B cell (primary cell): ENCODE measurements around the gene MC2R. TPM values are rescaled to one million over a fixed set of nuclear protein-coding genes. Genes with fewer than 3 reads are reported as not detected.

Experiments
- ATAC-seq: fragments of 200-7000 bp; cut with Tn5 transposase; one replicate; pipeline ENCODE4 v1.10.0; 2021; ENCODE audit warnings: low read depth, mild to moderate bottlenecking, moderate number of reproducible peaks, moderate library complexity
- CTCF ChIA-PET: fragments of 350-600 bp; sonication (Branson Sonifier 250); formaldehyde crosslinking; loops from one replicate; lab custom pipeline; 2021; ENCODE audit warnings: antibody characterized with exemption, inconsistent platforms; lab: Charles Lee
- POLR2A ChIA-PET: fragments of 350-600 bp; sonication (Branson Sonifier 250); formaldehyde crosslinking; loops from one replicate; lab custom pipeline; 2021; ENCODE audit warnings: antibody characterized with exemption; lab: Charles Lee
- DNase-seq: peaks from one replicate; pipeline ENCODE4 v3.0.0; 2013
- H2AFZ ChIP-seq: 2 replicates; pipeline ENCODE4 v1.6.1; 2012; ENCODE audit warnings: mild to moderate bottlenecking, low read depth, low read length; ENCODE audit not compliant: insufficient read depth, poor library complexity, severe bottlenecking
- H3K27ac ChIP-seq, 2 donors: 1 replicate in 1 of 2; 2 replicates in 1 of 2; pipeline ENCODE4 v1.5.1; 2012 to 2013; ENCODE audit warnings: low read length in 2 of 2, mild to moderate bottlenecking in 2 of 2, moderate library complexity in 1 of 2
- H3K27me3 ChIP-seq, 4 experiments: fragments of 200-600 bp in 1 of 4; sonication (generic) in 1 of 4; replicated peaks in 1 of 4; 1 replicate in 2 of 4; 2 replicates in 2 of 4; pipeline versions ENCODE4 v1.6.1 to v1.7.0; 2013 to 2016; ENCODE audit warnings: low read length in 3 of 4, mild to moderate bottlenecking in 2 of 4, mixed read lengths in 1 of 4, moderate library complexity in 1 of 4; ENCODE audit not compliant: insufficient read depth in 4 of 4, control insufficient read depth in 3 of 4; ENCODE audit errors: control extremely low read depth in 1 of 4
- H3K36me3 ChIP-seq, 2 experiments: replicated peaks in 1 of 2; 1 replicate in 1 of 2; 2 replicates in 1 of 2; pipeline versions ENCODE4 v1.6.1 to v1.7.1; 2013; ENCODE audit warnings: low read length in 1 of 2; ENCODE audit not compliant: insufficient read depth in 2 of 2, control insufficient read depth in 1 of 2; ENCODE audit errors: control extremely low read depth in 1 of 2, extremely low read depth in 1 of 2
- H3K4me1 ChIP-seq, 2 donors: fragments of 200-600 bp in 1 of 2; sonication (generic) in 1 of 2; 1 replicate in 1 of 2; 2 replicates in 1 of 2; pipeline versions ENCODE4 v1.5.1 to v1.6.1; 2013 to 2017; ENCODE audit warnings: low read length in 2 of 2; ENCODE audit not compliant: control insufficient read depth in 2 of 2, insufficient read depth in 2 of 2
- H3K4me2 ChIP-seq: replicated peaks from 2 replicates; pipeline ENCODE3; 2012; ENCODE audit warnings: mild to moderate bottlenecking, low read depth, low read length; ENCODE audit not compliant: poor library complexity, severe bottlenecking
- H3K4me3 ChIP-seq, 5 experiments: fragments of 200-600 bp in 1 of 5; sonication (generic) in 1 of 5; 1 replicate in 3 of 5; 2 replicates in 2 of 5; pipeline versions ENCODE4 v1.5.1 to v1.7.0; 2011 to 2016; ENCODE audit warnings: low read length in 4 of 5, mild to moderate bottlenecking in 4 of 5, low read depth in 2 of 5, control low read depth in 1 of 5, moderate library complexity in 1 of 5; ENCODE audit not compliant: insufficient read depth in 1 of 5; ENCODE audit errors: control extremely low read depth in 1 of 5, extremely low read depth in 1 of 5
- H3K79me2 ChIP-seq: fragments of 200-600 bp; sonication (generic); one replicate; pipeline ENCODE4 v1.6.0; 2016; ENCODE audit warnings: low read length; ENCODE audit not compliant: control insufficient read depth, insufficient read depth
- H3K9ac ChIP-seq: fragments of 200-600 bp; sonication (generic); 2 replicates; pipeline ENCODE4 v1.6.1; 2017; ENCODE audit warnings: mild to moderate bottlenecking, low read length, moderate library complexity
- H3K9me3 ChIP-seq, 3 donors: one replicate each; pipeline versions ENCODE4 v1.6.1 to v1.7.1; 2013; ENCODE audit warnings: low read length in 2 of 3; ENCODE audit not compliant: control insufficient read depth in 2 of 3, insufficient read depth in 1 of 3; ENCODE audit errors: control extremely low read depth in 1 of 3
- H4K20me1 ChIP-seq: 2 replicates; pipeline ENCODE4 v1.6.0; 2012; ENCODE audit warnings: mild to moderate bottlenecking, low read length; ENCODE audit not compliant: insufficient read depth, control insufficient read depth, poor library complexity, severe bottlenecking
- H3K27ac Mint-ChIP-seq: one replicate; pipeline ENCODE4 v1.8.0; 2021; ENCODE audit warnings: mixed read lengths
- H3K27me3 Mint-ChIP-seq: one replicate; pipeline ENCODE4 v1.8.0; 2021; ENCODE audit warnings: mixed read lengths
- H3K4me1 Mint-ChIP-seq: one replicate; pipeline ENCODE4 v1.8.0; 2021; ENCODE audit warnings: mixed read lengths
- H3K4me3 Mint-ChIP-seq: one replicate; pipeline ENCODE4 v1.8.0; 2021; ENCODE audit warnings: mixed read lengths
- H3K9me3 Mint-ChIP-seq: one replicate; pipeline ENCODE4 v1.8.0; 2022; ENCODE audit warnings: mixed read lengths; ENCODE audit not compliant: insufficient read depth
- EZH2 ChIP-seq: IDR thresholded peaks from 2 replicates; pipeline ENCODE4 v1.6.1; 2012; ENCODE audit warnings: borderline replicate concordance, low read depth, mild to moderate bottlenecking, moderate library complexity, low read length; ENCODE audit not compliant: insufficient read depth, poor library complexity, severe bottlenecking
- WGBS: methylation state at CpG from one replicate; pipeline ENCODE4 v1.1.5; 2013; ENCODE audit warnings: missing lambda C conversion rate; ENCODE audit not compliant: insufficient coverage; 5-methylcytosine and 5-hydroxymethylcytosine counted together
- intact Hi-C: fragments of 100-400 bp; cut with micrococcal nuclease; formaldehyde crosslinking; loops from one replicate; pipeline ENCODE4 v1.10.0; 2022
- polyA plus RNA-seq: library from polyadenylated mRNA; depleted of rRNA; stranded (reverse); fragments of >200 nt; gene quantifications from 2 replicates; pipeline ENCODE4 v1.2.3, GENCODE V29; 2012
- total RNA-seq, 2 donors: library from RNA; stranded (reverse); fragments of 120-200 nt in 1 of 2; gene quantifications; 1 replicate in 1 of 2; 2 replicates in 1 of 2; pipeline versions ENCODE4 v1.2.3 to v1.2.4, GENCODE V29; 2013 to 2022
- TF ChIP-seq, protein P1 (sequence below): fragments of 200-600 bp; IDR thresholded peaks from one replicate; pipeline ENCODE4 v1.8.0; 2022; ENCODE audit warnings: antibody characterized with exemption, mild to moderate bottlenecking

The MC2R gene
- total and polyA plus RNA-seq, 2 donors (not counting 1 experiment from before 2014, with no cell fraction given), result not detected

DNA sequence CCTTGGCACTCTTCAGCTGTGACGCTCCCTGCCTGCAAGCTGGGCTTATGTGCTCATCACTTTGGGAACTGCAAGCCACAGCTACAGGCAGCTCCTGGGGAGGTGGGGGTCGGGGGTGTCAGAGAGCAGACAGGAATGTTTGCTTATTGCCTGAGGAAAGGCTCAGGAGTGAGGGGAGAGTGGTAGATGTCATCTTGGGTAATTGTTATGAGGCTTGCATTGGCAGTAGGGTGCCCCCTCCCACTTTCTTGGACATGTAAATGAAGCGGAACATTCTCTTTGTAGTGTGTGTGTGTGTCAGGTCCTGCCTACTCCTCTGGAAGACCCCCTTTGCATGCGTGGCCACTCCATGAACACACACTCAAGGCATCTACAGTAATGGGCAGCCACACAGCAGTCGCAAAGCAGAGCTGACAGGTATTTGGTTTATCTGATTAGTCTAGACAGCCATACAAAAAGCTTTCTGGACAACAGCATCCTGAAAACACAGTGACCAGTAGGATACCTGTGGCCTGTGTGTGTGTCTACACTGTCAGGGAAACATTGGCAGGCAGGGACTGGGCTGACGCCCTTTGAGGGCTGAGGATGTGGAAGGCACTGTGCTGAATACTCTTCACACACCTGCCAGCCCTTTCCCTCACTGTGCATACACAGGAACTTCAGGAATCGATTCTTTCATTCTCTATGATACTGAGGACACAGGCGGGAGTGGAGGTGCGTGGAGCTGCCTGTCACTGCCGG lies 17.1 kb upstream of the MC2R start:
- 78% methylated on average over 6 of the region's 10 CpGs for WGBS
- H3K9ac ChIP-seq, result no peak overlapping the region
- ChIA-PET POLR2A (no interaction called here), CTCF (no interaction called here)
- peaks cover 14% of the 10 kb centered on the region for H3K9me3 Mint-ChIP-seq
- no peaks in the 10 kb centered on the region for H3K36me3 ChIP-seq
- no peaks in the 10 kb centered on the region for H3K79me2 ChIP-seq
- no peak for DNase-seq
- H3K27me3 Mint-ChIP-seq, result no peaks in the 10 kb centered on the region
- intact Hi-C loops, result no loop called here
- no peak overlapping the region for H3K4me3 Mint-ChIP-seq
- no peak overlapping the region for H3K4me2 ChIP-seq
- no peaks in the 10 kb centered on the region for H3K4me1 ChIP-seq
- ATAC-seq, result no peak
- no peak overlapping the region for H2AFZ ChIP-seq
- no peak overlapping the region for H3K27ac Mint-ChIP-seq
- H3K9me3 ChIP-seq, result peaks cover 0 to 3% (median 0%) of the 10 kb centered on the region in 3 donors
- no peak overlapping the region for H3K4me3 ChIP-seq
- H4K20me1 ChIP-seq, result no peaks in the 10 kb centered on the region
- no peak overlapping the region for H3K27ac ChIP-seq
- no peaks in the 10 kb centered on the region for H3K27me3 ChIP-seq
- TF ChIP-seq, protein P1, sequence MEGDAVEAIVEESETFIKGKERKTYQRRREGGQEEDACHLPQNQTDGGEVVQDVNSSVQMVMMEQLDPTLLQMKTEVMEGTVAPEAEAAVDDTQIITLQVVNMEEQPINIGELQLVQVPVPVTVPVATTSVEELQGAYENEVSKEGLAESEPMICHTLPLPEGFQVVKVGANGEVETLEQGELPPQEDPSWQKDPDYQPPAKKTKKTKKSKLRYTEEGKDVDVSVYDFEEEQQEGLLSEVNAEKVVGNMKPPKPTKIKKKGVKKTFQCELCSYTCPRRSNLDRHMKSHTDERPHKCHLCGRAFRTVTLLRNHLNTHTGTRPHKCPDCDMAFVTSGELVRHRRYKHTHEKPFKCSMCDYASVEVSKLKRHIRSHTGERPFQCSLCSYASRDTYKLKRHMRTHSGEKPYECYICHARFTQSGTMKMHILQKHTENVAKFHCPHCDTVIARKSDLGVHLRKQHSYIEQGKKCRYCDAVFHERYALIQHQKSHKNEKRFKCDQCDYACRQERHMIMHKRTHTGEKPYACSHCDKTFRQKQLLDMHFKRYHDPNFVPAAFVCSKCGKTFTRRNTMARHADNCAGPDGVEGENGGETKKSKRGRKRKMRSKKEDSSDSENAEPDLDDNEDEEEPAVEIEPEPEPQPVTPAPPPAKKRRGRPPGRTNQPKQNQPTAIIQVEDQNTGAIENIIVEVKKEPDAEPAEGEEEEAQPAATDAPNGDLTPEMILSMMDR, result no peak
- TF ChIP-seq EZH2, result no peak
- no peaks in the 10 kb centered on the region for H3K4me1 Mint-ChIP-seq

DNA sequence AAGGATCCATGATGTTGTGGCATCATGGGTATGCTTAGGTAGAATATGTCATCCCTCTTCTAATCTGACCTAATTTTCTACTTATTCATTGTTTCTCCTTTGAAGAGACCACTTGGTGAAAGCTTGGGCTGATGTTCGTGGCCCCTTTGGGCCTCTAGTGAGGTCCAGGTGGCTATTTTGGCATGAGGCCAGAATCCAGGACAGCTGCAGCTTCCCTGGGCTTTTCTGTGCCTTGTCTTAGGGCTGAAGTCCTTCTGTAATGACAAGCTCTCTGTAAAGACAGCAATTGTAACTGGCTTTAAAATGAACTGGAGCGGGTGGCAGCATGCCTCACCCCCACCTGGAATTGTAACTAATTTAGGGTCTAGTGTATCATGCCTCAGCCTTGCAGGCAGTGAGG lies 15.6 kb upstream of the MC2R start:
- no peaks in the 10 kb centered on the region for H3K4me1 Mint-ChIP-seq
- Histone ChIP-seq H3K9me3 (peaks cover 0 to 3% (median 0%) of the 10 kb centered on the region in 3 donors), H3K4me1 (no peaks in the 10 kb centered on the region), H3K27ac (no peak overlapping the region), H4K20me1 (no peaks in the 10 kb centered on the region), H2AFZ (no peak overlapping the region), H3K4me3 (no peak overlapping the region), H3K36me3 (no peaks in the 10 kb centered on the region), H3K27me3 (no peaks in the 10 kb centered on the region), H3K79me2 (no peaks in the 10 kb centered on the region), H3K4me2 (no peak overlapping the region), H3K9ac (no peak overlapping the region)
- intact Hi-C loops, result no loop called here
- 94% methylated on average over 2 of the region's 2 CpGs for WGBS
- CTCF ChIA-PET, result no interaction called here
- POLR2A ChIA-PET, result no interaction called here
- no peaks in the 10 kb centered on the region for H3K27me3 Mint-ChIP-seq
- TF ChIP-seq, protein P1, result no peak
- TF ChIP-seq EZH2, result no peak
- H3K9me3 Mint-ChIP-seq, result peaks cover 14% of the 10 kb centered on the region
- ATAC-seq, result no peak
- no peak overlapping the region for H3K27ac Mint-ChIP-seq
- no peak overlapping the region for H3K4me3 Mint-ChIP-seq
- no peak for DNase-seq
